Psoas muscle (tissue), 8 donors: ENCODE results near the gene IPPK. TPM values are rescaled to one million over a fixed set of nuclear protein-coding genes. Genes with fewer than 3 reads are reported as not detected.

ENCODE experiments used
- ATAC-seq, 4 donors: fragments of 200-7000 bp; cut with Tn5 transposase; one replicate each; pipeline ENCODE4 v1.9.1; 2020; ENCODE audit warnings: moderate library complexity in 3 of 4, mild to moderate bottlenecking in 2 of 4
- DNase-seq, 2 donors: peaks; one replicate each; pipeline ENCODE4 v3.0.0-alpha.2; 2020
- H3K27ac ChIP-seq: fragments of 200-600 bp; one replicate; pipeline ENCODE4 v1.8.0; 2022
- H3K27me3 ChIP-seq, 3 donors: fragments of 200-600 bp in 1 of 3; one replicate each; pipeline versions ENCODE4 v1.6.1 to v1.8.0; 2013 to 2022; ENCODE audit warnings: low read length in 2 of 3, mild to moderate bottlenecking in 2 of 3, moderate library complexity in 1 of 3; ENCODE audit not compliant: insufficient read depth in 3 of 3
- H3K36me3 ChIP-seq, 2 donors: fragments of 200-600 bp in 1 of 2; one replicate each; pipeline versions ENCODE4 v1.6.1 to v1.8.0; 2013 to 2022; ENCODE audit warnings: low read depth in 1 of 2, mild to moderate bottlenecking in 1 of 2, moderate library complexity in 1 of 2; ENCODE audit not compliant: insufficient read depth in 1 of 2
- H3K4me1 ChIP-seq: fragments of 200-600 bp; one replicate; pipeline ENCODE4 v1.8.0; 2022
- H3K4me3 ChIP-seq: fragments of 200-600 bp; one replicate; pipeline ENCODE4 v1.8.0; 2022; ENCODE audit warnings: mild to moderate bottlenecking
- H3K9me3 ChIP-seq: fragments of 200-600 bp; one replicate; pipeline ENCODE4 v1.8.0; 2022
- CTCF ChIP-seq: fragments of 200-600 bp; IDR thresholded peaks from one replicate; pipeline ENCODE4 v1.8.0; 2022; ENCODE audit warnings: antibody characterized with exemption
- WGBS, 3 donors: extraction: QIAGEN DNeasy Blood & Tissue Kit; methylation state at CpG; one replicate each; pipeline versions ENCODE4 v1.1.6 to v1.1.7; 2013; 5-methylcytosine and 5-hydroxymethylcytosine counted together
- intact Hi-C, 2 donors: fragments of 100-400 bp; cut with DNase I; formaldehyde crosslinking; loops; one replicate each; pipeline versions ENCODE4 v1.11.0 to v1.14.2; 2022
- polyA plus RNA-seq, 3 donors: library from polyadenylated mRNA; stranded (reverse); fragments of 200-250 nt; gene quantifications; one replicate each; pipeline ENCODE4 v1.2.3, GENCODE V29; 2013
- total RNA-seq, 4 donors: library from RNA; stranded (reverse); fragmentation: NEBNext Ultra II Directional in 2 of 4; extraction: Animal tissue kit (Norgen Biotek cat#: 25700) in 2 of 4; gene quantifications; one replicate each; pipeline versions ENCODE4 v1.2.1 to v1.2.4, GENCODE V29; 2021 to 2023
- donor health status: healthy with polysubstance abuse.
- donor health status: DM: no; HTN: no; CAD: no; lungs with moderate emphysema.
- donor health status: Bipolar disorder and iron deficiency.
- donor health status: healthy.
- donor health status: DM: yes; HTN: yes; CAD: no.
- donor health status: DM: no; HTN: no; CAD: no.
- donor health status: DM: no; HTN: no; CAD: no.
- donor health status: DM: yes; HTN: yes; CAD: no.

Gene IPPK
- total and polyA plus RNA-seq, 7 donors, result 3.9 to 10.5 (median 8.5) TPM

- H3K4me1 ChIP-seq, result peaks cover 5% of the 10 kb centered on the region
These were observed 68.5 kb downstream of the IPPK start for GRCh38 chr9:92601451-92601850.

GRCh38 chr9:92600462-92601261 is 69.3 kb downstream of the IPPK start:
- Histone ChIP-seq H3K27ac (peak overlapping the region; percentile 54), H3K36me3 (no peaks in the 10 kb centered on the region), H3K27me3 (no peaks in the 10 kb centered on the region), H3K9me3 (peaks cover 13% of the 10 kb centered on the region), H3K4me3 (no peak overlapping the region), H3K4me1 (peaks cover 5% of the 10 kb centered on the region)
- DNase-seq (no peak), ATAC-seq (peak in 3 of 4 donors; percentile 21 to 50 (median 46))
- 39 to 46% (median 43%) methylated on average over 12 of the region's 12 CpGs for WGBS, 3 donors
- intact Hi-C loops, result no loop called here
- no peak for TF ChIP-seq CTCF

More at GRCh38 chr9:92601451-92601850, 68.5 kb downstream of the IPPK start:
- no peaks in the 10 kb centered on the region for H3K27me3 ChIP-seq
- DNase-seq (no peak), ATAC-seq (no peak)
- 52 to 68% (median 55%) methylated on average over 12 of the region's 12 CpGs for WGBS, 3 donors
- intact Hi-C loops, result no loop called here
- H3K36me3 ChIP-seq, result no peaks in the 10 kb centered on the region
- H3K4me3 ChIP-seq, result no peak overlapping the region
- peak overlapping the region; percentile 54 for H3K27ac ChIP-seq
- TF ChIP-seq CTCF, result no peak
- H3K9me3 ChIP-seq, result peaks cover 17% of the 10 kb centered on the region

GRCh38 chr9:92599938-92600461 is 69.9 kb downstream of the IPPK start:
- Histone ChIP-seq H3K36me3 (no peaks in the 10 kb centered on the region), H3K4me1 (peaks cover 5% of the 10 kb centered on the region), H3K27ac (peak overlapping the region; percentile 54), H3K9me3 (peaks cover 6% of the 10 kb centered on the region), H3K27me3 (no peaks in the 10 kb centered on the region), H3K4me3 (no peak overlapping the region)
- ATAC-seq (no peak), DNase-seq (no peak)
- TF ChIP-seq CTCF, result no peak
- WGBS, 3 donors, result 62 to 73% (median 66%) methylated on average over 4 of the region's 4 CpGs
- intact Hi-C loops, result no loop called here

GRCh38 chr9:92598382-92598781 is 71.5 kb downstream of the IPPK start:
- intact Hi-C loops, result no loop called here
- no peaks in the 10 kb centered on the region for H3K9me3 ChIP-seq
- 57 to 68% (median 64%) methylated on average over 2 of the region's 2 CpGs for WGBS, 3 donors
- no peaks in the 10 kb centered on the region for H3K27me3 ChIP-seq
- peak overlapping the region; percentile 19 for H3K27ac ChIP-seq
- H3K36me3 ChIP-seq, result no peaks in the 10 kb centered on the region
- ATAC-seq (no peak), DNase-seq (no peak)
- no peak for TF ChIP-seq CTCF
- H3K4me1 ChIP-seq, result peaks cover 5% of the 10 kb centered on the region
- no peak overlapping the region for H3K4me3 ChIP-seq
